Breast epithelium (tissue), 4 donors: ENCODE data around the gene MYO3B. TPM values are rescaled to one million over a fixed set of nuclear protein-coding genes. Genes with fewer than 3 reads are reported as not detected.

Experiments
- DNase-seq, 2 donors: peaks; one replicate each; pipeline ENCODE4 v3.0.0-alpha.2; 2019; ENCODE audit warnings: low spot score in 2 of 2
- H3K27ac ChIP-seq, 2 donors: fragments of 200-600 bp; sonication (generic) in 1 of 2; one replicate each; pipeline ENCODE4 v1.5.1; 2016 to 2019; ENCODE audit warnings: mild to moderate bottlenecking in 1 of 2
- H3K27me3 ChIP-seq, 2 donors: fragments of 200-600 bp; sonication (generic) in 1 of 2; one replicate each; pipeline versions ENCODE4 v1.5.1 to v1.6.0; 2017 to 2019; ENCODE audit warnings: control low read depth in 1 of 2, mild to moderate bottlenecking in 1 of 2
- H3K36me3 ChIP-seq: fragments of 200-600 bp; one replicate; pipeline ENCODE4 v1.5.1; 2019
- H3K4me1 ChIP-seq, 2 donors: fragments of 200-600 bp; sonication (generic); one replicate each; pipeline ENCODE4 v1.5.1; 2016 to 2019; ENCODE audit warnings: control low read depth in 1 of 2
- H3K4me3 ChIP-seq, 3 donors: fragments of 200-600 bp; sonication (generic); 1 replicate in 2 of 3; 2 replicates in 1 of 3; pipeline ENCODE4 v1.5.1; 2016 to 2019; ENCODE audit warnings: mild to moderate bottlenecking in 3 of 3, moderate library complexity in 2 of 3
- H3K9me3 ChIP-seq, 2 donors: fragments of 200-600 bp; sonication (generic) in 1 of 2; one replicate each; pipeline ENCODE4 v1.5.1; 2016 to 2019; ENCODE audit warnings: control low read depth in 1 of 2
- POLR2A ChIP-seq: fragments of 450-650 bp; IDR thresholded peaks from one replicate; pipeline ENCODE4 v1.6.1; 2016; ENCODE audit warnings: antibody characterized with exemption, mild to moderate bottlenecking, moderate library complexity
- POLR2AphosphoS5 ChIP-seq, 3 donors: sonication (generic); formaldehyde crosslinking; IDR thresholded peaks; one replicate each; pipeline ENCODE4 v1.6.1; 2017; ENCODE audit warnings: antibody characterized with exemption in 3 of 3
- intact Hi-C: fragments of 100-400 bp; cut with DNase I; formaldehyde crosslinking; loops from one replicate; pipeline ENCODE4 v1.15.1; 2023; ENCODE audit warnings: low total_unique reads
- total RNA-seq, 3 donors: library from RNA; depleted of rRNA; stranded (reverse); fragments of >200 nt; gene quantifications; one replicate each; pipeline ENCODE4 v1.1.0, GENCODE V29; 2016
- TF ChIP-seq, protein P1 (sequence below), 3 donors: fragments of 450-650 bp; IDR thresholded peaks; one replicate each; pipeline ENCODE4 v1.5.1; 2016 to 2017; ENCODE audit warnings: antibody characterized with exemption in 3 of 3, mild to moderate bottlenecking in 3 of 3, moderate library complexity in 3 of 3

MYO3B gene
- total RNA-seq, 3 donors from 2014 or later: 0.15 to 0.98 (median 0.16) TPM

DNA sequence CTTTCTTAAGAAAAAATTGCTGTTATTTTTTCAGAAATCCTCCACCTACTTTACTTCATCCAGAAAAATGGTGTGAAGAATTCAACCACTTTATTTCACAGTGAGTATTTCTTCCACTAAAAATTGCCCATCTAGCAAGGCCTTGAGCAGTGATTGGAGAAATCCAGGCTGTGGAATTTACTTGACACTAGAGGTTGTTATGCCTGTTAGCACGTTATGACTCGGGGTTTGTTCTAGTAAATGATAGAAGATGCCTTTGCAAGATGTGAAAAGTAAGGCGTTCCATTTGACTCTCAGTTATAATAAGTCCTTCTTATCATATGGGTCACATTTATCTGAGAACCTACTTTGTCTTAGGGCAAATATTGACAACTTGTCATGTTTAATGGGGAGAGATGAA, 157.4 kb downstream of the MYO3B start:
- H3K9me3 ChIP-seq: no peaks in the 10 kb centered on the region
- TF ChIP-seq POLR2AphosphoS5 (IDR thresholded peaks at IDR 0.05): no peak
- TF ChIP-seq, protein P1, sequence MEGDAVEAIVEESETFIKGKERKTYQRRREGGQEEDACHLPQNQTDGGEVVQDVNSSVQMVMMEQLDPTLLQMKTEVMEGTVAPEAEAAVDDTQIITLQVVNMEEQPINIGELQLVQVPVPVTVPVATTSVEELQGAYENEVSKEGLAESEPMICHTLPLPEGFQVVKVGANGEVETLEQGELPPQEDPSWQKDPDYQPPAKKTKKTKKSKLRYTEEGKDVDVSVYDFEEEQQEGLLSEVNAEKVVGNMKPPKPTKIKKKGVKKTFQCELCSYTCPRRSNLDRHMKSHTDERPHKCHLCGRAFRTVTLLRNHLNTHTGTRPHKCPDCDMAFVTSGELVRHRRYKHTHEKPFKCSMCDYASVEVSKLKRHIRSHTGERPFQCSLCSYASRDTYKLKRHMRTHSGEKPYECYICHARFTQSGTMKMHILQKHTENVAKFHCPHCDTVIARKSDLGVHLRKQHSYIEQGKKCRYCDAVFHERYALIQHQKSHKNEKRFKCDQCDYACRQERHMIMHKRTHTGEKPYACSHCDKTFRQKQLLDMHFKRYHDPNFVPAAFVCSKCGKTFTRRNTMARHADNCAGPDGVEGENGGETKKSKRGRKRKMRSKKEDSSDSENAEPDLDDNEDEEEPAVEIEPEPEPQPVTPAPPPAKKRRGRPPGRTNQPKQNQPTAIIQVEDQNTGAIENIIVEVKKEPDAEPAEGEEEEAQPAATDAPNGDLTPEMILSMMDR (IDR thresholded peaks at IDR 0.05): no peak

DNA sequence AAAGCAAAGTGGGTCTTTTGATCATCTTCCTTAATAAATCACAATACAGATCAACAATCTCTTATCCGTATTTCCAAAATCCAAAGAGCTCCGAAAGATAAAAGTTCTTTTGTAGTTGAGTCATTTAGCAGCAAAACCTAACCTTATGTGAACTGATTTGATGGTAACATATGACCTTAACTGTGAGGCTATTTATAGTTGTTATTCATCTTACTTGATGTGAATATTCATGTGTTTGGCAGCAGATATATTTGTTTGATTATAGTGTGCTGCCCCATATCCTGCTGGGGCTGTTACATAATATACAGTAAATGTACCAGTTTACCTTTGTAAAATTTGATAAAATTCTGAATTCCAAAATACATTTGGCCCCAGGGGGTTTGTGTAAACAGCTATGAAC, 158.5 kb downstream of the MYO3B start:
- H3K4me3 ChIP-seq: no peak overlapping the region
- H3K9me3 ChIP-seq: no peaks in the 10 kb centered on the region
- H3K4me1 ChIP-seq: no peaks in the 10 kb centered on the region
- no peaks in the 10 kb centered on the region for H3K27me3 ChIP-seq
- H3K36me3 ChIP-seq: no peaks in the 10 kb centered on the region
- H3K27ac ChIP-seq: no peak overlapping the region
- no peak for DNase-seq
- intact Hi-C loops: no loop called here
- TF ChIP-seq POLR2AphosphoS5 (IDR thresholded peaks at IDR 0.05): no peak
- TF ChIP-seq, protein P1 (IDR thresholded peaks at IDR 0.05): no peak
- no peak for TF ChIP-seq POLR2A

More for the DNA sequence above, 157.4 kb downstream of the MYO3B start:
- no peak for DNase-seq
- intact Hi-C loops: no loop called here
- Histone ChIP-seq H3K36me3 (no peaks in the 10 kb centered on the region), H3K4me3 (no peak overlapping the region), H3K27me3 (no peaks in the 10 kb centered on the region), H3K4me1 (no peaks in the 10 kb centered on the region), H3K27ac (no peak overlapping the region)

GRCh38 chr2:170336916-170337315, 159.0 kb downstream of the MYO3B start:
- no peak overlapping the region for H3K4me3 ChIP-seq
- intact Hi-C loops: no loop called here
- no peaks in the 10 kb centered on the region for H3K36me3 ChIP-seq
- no peaks in the 10 kb centered on the region for H3K4me1 ChIP-seq
- H3K9me3 ChIP-seq: no peaks in the 10 kb centered on the region
- H3K27ac ChIP-seq: no peak overlapping the region
- no peak for DNase-seq
- H3K27me3 ChIP-seq: no peaks in the 10 kb centered on the region
- no peak for TF ChIP-seq POLR2A
- TF ChIP-seq, protein P1 (IDR thresholded peaks at IDR 0.05): no peak
- TF ChIP-seq POLR2AphosphoS5 (IDR thresholded peaks at IDR 0.05): no peak

DNA sequence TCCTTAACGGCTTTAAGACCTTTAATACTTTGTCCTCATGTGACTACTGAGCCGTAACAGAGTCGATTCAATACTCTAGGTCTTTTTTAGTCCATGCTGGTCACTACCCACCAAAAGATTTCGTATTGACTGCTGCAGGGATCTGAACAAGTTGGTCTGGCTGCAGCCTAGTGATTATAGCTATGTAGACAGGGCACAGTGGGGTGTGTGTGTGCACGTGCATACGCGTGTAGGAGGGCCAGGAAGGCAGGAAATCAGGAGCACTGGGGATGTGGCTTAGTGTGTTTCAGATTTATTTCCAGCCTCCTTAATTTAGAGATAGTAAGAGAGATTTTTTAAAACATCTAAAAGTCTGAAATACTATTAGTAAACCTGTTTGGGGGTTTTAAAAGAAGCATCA, 161.4 kb downstream of the MYO3B start:
- no peak for DNase-seq
- intact Hi-C loops: no loop called here

GRCh38 chr2:170339750-170340692, 162.1 kb downstream of the MYO3B start:
- H3K27me3 ChIP-seq: no peaks in the 10 kb centered on the region
- no peak overlapping the region for H3K4me3 ChIP-seq
- no peaks in the 10 kb centered on the region for H3K4me1 ChIP-seq
- H3K9me3 ChIP-seq: no peaks in the 10 kb centered on the region
- no peak overlapping the region for H3K27ac ChIP-seq
- TF ChIP-seq POLR2A: no peak
- TF ChIP-seq, protein P1 (IDR thresholded peaks at IDR 0.05): no peak
- no peak for TF ChIP-seq POLR2AphosphoS5 (IDR thresholded peaks at IDR 0.05)
- intact Hi-C loops: no loop called here
- H3K36me3 ChIP-seq: no peaks in the 10 kb centered on the region
- DNase-seq: no peak

More for the DNA sequence above, 161.4 kb downstream of the MYO3B start:
- no peaks in the 10 kb centered on the region for H3K9me3 ChIP-seq
- no peak overlapping the region for H3K4me3 ChIP-seq
- no peak for TF ChIP-seq POLR2AphosphoS5 (IDR thresholded peaks at IDR 0.05)
- TF ChIP-seq, protein P1 (IDR thresholded peaks at IDR 0.05): no peak
- no peak for TF ChIP-seq POLR2A
- H3K27ac ChIP-seq: no peak overlapping the region
- no peaks in the 10 kb centered on the region for H3K36me3 ChIP-seq
- no peaks in the 10 kb centered on the region for H3K4me1 ChIP-seq
- no peaks in the 10 kb centered on the region for H3K27me3 ChIP-seq
